ENCODE results near the gene HDHD2.
A peak's percentile ranks its signal among the peaks of the same experiment; 100 is the strongest.
"Not testable (repeated sequence)": the region's sequence is repeated elsewhere in the genome, so short reads cannot be mapped to it uniquely, and the experiment has no call there.

The HDHD2 gene

GRCh38 chr18:47150029-47150823 is at the start of gene HDHD2:
Gene HDHD2, minus strand, starts transcription at chr18:47150500. Its CDS starts 14,061 bp downstream, at chr18:47136439.
- peak; percentile 64 for DNase-seq (ENCODE audit: low read depth)

GRCh38 chr18:47195961-47196360 is 45.7 kb upstream of the HDHD2 start:
- not testable (repeated sequence) for DNase-seq (ENCODE audit: low read depth)

- no peak for DNase-seq (ENCODE audit: low read depth)
Measured at GRCh38 chr18:47191961-47192360, 41.7 kb upstream of the HDHD2 start.

- DNase-seq (ENCODE audit: low read depth), result no peak
Measured at GRCh38 chr18:47187721-47188120, 37.4 kb upstream of the HDHD2 start.

GRCh38 chr18:47184419-47185050 is 34.2 kb upstream of the HDHD2 start:
- DNase-seq (ENCODE audit: low read depth), result no peak

GRCh38 chr18:47182156-47182555 is 31.9 kb upstream of the HDHD2 start:
- DNase-seq (ENCODE audit: low read depth), result not testable (repeated sequence)

GRCh38 chr18:47180765-47181164 is 30.5 kb upstream of the HDHD2 start:
- DNase-seq (ENCODE audit: low read depth), result no peak

GRCh38 chr18:47179520-47179919 is 29.2 kb upstream of the HDHD2 start:
- no peak for DNase-seq (ENCODE audit: low read depth)

- DNase-seq (ENCODE audit: low read depth), result peak; percentile 81
Measured at GRCh38 chr18:47175898-47176575, 25.7 kb upstream of the HDHD2 start, which contains the start of gene IER3IP1. Gene IER3IP1, minus strand, starts transcription at chr18:47176364. Its CDS starts 87 bp downstream, at chr18:47176277.

- no peak for DNase-seq (ENCODE audit: low read depth)
Measured at GRCh38 chr18:47175283-47175897, 25.1 kb upstream of the HDHD2 start.

- no peak for DNase-seq (ENCODE audit: low read depth)
Measured at GRCh38 chr18:47174545-47175116, 24.3 kb upstream of the HDHD2 start.

- no peak for DNase-seq (ENCODE audit: low read depth)
Measured at GRCh38 chr18:47172476-47172875, 22.2 kb upstream of the HDHD2 start.

- no peak for DNase-seq (ENCODE audit: low read depth)
Measured at GRCh38 chr18:47168913-47169312, 18.6 kb upstream of the HDHD2 start.

GRCh38 chr18:47168509-47168908 is 18.2 kb upstream of the HDHD2 start:
- no peak for DNase-seq (ENCODE audit: low read depth)

- DNase-seq (ENCODE audit: low read depth), result no peak
Measured at GRCh38 chr18:47166294-47166693, 16.0 kb upstream of the HDHD2 start.

GRCh38 chr18:47163241-47163640 is 12.9 kb upstream of the HDHD2 start:
- no peak for DNase-seq (ENCODE audit: low read depth)

GRCh38 chr18:47160256-47160655 is 10.0 kb upstream of the HDHD2 start:
- DNase-seq (ENCODE audit: low read depth), result no peak

- DNase-seq (ENCODE audit: low read depth), result not testable (repeated sequence)
Measured at GRCh38 chr18:47158404-47158803, 8.1 kb upstream of the HDHD2 start.

- no peak for DNase-seq (ENCODE audit: low read depth)
Measured at GRCh38 chr18:47151439-47151838, 1.1 kb upstream of the HDHD2 start.

GRCh38 chr18:47150824-47151366 is 595 bp upstream of the HDHD2 start:
- no peak for DNase-seq (ENCODE audit: low read depth)

GRCh38 chr18:47149457-47150028 is 757 bp downstream of the HDHD2 start:
- no peak for DNase-seq (ENCODE audit: low read depth)

All from stimulated activated CD4-positive, alpha-beta T cell treated with anti-CD3 and anti-CD28 coated beads, Interleukin-2, amount 100 ng/mL, for 4 hours (primary cell).